ENCODE measurements around the gene RBMS3.

DNA sequence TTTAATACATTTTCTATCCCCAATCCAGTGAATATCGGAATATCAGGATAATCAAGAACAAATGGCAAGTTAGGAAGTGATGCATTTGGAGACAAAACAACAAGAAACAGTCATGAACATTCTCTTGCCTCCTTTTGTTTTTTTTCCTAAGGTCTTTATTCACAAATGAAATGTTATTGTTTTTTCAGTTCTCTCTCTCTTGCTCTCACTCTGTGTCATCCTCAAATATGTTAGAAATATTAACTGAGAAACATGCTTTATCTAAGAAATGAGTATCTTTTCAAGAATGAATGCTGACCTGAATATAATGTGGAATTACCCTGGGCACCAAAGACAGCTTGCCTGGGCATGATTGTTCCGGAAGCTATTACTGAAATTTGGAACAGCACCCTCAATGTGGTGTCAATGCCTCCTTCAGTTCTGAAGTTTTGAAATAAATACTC is 51.3 kb downstream of the RBMS3 start:
- TF ChIP-seq, protein P1, sequence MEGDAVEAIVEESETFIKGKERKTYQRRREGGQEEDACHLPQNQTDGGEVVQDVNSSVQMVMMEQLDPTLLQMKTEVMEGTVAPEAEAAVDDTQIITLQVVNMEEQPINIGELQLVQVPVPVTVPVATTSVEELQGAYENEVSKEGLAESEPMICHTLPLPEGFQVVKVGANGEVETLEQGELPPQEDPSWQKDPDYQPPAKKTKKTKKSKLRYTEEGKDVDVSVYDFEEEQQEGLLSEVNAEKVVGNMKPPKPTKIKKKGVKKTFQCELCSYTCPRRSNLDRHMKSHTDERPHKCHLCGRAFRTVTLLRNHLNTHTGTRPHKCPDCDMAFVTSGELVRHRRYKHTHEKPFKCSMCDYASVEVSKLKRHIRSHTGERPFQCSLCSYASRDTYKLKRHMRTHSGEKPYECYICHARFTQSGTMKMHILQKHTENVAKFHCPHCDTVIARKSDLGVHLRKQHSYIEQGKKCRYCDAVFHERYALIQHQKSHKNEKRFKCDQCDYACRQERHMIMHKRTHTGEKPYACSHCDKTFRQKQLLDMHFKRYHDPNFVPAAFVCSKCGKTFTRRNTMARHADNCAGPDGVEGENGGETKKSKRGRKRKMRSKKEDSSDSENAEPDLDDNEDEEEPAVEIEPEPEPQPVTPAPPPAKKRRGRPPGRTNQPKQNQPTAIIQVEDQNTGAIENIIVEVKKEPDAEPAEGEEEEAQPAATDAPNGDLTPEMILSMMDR (IDR thresholded peaks at IDR 0.05) = no peak
- TF ChIP-seq POLR2A (IDR thresholded peaks at IDR 0.05) = no peak
- TF ChIP-seq POLR2AphosphoS5 (IDR thresholded peaks at IDR 0.05; ENCODE audit: insufficient read depth in 1 of 2, low read depth in 1 of 2) = no peak

Data from vagina (tissue), 2 donors.